Measurements from ENCODE around the gene DARS1.
"Not testable (repeated sequence)": the region's sequence is repeated elsewhere in the genome, so short reads cannot be mapped to it uniquely, and the experiment has no call there.

The DARS1 gene

DNA sequence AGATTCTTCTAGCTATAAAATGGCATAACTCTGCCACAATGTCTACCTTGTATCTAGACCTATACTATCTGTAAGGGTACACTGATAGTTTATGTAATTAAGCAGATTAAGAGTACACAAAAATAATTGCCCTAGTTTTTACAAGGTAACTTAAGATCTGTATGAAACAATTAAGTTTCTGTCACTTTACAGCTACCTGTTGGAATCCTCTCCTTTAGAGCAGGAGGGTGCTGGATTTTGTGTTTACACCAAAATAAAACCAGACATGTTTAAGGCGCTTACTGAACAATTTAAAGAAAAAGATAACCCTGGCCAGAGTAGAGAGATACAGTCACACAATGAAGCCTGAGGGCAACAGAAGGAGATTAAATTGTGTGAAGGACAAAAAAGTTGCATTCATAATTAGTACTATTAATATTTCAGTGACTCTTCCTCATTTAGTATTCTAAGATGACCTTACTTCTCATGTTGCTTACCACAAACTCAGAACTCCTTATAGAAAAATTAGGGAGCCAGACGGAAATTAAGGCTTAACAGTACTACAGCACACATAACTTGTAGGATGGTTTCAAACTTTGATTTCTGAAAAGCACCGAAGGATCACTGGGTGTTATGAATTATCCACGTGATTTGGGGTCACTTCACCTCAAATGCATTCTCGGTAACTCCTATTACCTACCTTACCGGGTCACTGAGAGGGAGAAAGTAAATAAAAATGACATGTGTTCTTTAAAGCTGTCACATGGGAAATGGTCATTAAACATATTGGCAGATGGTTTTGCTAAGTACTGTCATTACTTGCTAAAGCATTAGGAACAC, 1.0 kb downstream of the DARS1 start:
- DNase-seq (ENCODE audit: low read depth), result no peak

DNA sequence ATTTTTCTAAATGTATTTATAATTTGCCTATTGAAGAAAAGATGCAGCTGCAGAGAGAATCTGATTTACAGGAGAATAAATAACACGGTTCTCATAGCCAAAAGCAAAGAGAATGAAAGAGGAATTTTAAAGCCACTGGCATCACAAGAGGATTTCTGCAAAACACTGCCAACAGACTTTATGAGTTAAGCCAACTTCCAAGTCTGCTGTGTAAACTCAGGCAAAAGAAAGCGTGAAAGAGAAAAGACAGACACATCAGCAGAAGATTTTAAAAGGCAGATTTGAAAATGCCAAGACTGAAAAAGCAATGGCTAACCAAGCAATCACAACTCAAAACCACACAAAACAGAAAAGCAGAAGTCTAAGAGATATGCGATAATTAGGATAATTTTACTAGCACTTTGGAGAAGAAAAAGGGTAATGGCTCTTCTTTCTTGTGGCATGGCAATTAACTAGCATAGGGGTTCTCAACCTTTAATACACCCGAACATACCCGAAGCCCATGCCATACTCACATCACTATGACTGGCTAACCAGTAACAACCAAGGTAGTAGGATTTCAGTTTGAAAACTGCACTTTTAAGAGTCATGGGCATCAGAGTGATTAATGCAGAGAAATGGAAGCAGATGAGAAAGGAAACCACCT, 4.9 kb downstream of the DARS1 start:
- DNase-seq (ENCODE audit: low read depth), result no peak

DNA sequence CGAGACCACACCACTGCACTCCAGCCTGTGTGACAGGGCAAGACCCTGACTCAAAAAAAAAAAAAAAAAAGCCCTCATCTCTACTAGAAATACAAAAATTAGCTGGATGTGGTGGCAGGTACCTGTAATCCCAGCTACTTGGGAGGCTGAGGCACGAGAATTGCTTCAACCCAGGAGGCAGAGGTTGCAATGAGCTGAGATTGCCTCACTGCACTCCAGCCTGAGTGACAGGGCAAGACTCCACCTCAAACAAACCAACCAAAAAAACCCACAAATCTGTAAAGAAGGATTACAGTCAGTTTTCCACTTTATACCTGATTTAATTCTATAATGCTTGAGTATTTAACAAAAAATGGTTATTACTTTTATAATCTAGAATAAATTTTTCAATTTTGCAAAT, 9.7 kb downstream of the DARS1 start:
- DNase-seq (ENCODE audit: low read depth), result no peak

DNA sequence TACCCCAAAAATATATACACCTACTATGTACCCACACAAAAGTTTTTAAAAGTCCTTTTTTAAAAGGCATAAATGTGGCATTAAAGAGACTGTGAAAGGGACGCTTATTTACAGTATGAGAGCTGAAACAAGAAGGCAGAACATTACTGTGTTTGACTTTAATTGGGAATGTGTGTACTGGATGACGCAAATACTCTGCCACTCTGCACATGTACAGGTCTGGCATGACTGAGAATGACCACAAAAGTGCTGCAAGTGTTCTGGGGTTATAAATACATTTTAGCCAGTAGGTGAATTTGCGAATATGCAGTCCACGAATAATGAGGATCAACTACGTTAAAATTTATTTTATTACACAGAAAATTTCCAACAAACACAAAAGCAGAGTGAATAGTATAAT, 11.4 kb downstream of the DARS1 start:
- DNase-seq (ENCODE audit: low read depth), result no peak

DNA sequence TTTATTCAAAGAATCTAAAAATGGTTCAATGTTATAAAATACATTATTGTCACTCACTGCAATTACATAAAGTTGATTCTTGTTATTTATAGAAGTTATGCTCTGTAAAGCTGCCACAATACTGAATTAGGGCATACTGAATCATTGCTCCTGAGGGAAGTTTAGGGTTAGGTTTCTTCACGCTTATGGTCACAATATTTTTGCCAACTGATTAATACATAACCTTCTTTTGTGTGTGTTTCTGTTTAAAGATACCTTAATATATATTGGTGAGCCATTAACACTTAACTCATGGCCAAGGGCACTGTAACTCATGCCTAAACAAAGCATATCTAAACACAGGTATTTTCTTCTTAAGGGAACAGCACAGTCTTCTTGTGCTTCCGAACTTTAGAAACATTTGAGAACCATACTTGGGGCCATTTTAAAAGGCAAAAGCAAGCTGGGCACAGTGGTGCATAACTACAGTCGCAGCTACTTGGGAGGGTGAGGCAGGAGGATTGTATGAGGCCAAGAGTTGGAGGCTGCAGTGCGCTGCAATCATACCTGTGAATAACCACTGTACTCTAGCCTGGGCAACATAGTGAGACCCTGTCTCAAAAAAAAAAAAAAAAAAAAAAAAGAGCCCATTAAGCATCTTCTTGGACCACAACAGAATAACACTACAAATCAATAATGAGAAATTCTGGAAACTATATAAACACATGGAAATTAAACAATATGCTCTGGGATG, 15.6 kb downstream of the DARS1 start:
- no peak for DNase-seq (ENCODE audit: low read depth)

DNA sequence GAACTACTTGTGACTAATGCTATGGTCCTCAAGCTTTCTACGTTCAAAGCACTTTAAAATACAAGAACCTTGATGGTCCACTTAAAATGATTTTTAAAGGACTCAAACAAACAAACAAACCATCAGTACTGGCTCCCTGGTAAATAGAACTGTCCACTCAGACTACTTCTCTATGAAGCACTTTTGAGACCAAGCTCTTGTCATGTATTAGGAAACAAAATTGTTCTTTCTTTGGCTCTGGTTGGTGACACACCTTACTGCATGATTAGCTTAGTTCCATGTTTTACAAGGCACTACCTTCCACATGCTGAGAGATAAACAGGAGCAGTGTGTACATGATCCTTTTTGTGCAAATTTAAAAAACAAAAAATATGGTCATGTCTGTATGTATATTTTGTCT, 19.7 kb downstream of the DARS1 start:
- DNase-seq (ENCODE audit: low read depth), result no peak

DNA sequence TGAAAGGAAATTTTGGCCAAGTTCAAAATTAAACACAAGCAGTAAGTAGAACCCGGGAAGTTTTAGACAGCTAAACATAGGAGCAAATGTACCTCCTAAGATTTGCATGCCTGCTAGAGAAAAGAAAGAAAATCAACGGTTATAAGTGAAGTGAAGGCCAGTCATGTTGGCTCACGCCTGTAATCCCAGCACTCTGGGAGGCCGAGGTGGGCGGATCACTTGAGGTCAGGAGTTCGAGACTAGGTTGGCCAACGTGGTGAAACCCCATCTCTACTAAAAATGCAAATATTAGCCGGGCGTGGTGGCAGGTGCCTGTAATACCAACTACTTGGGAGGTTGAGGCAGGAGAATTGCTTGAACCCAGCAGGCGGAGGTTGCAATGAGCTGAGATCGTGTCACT, 21.0 kb downstream of the DARS1 start:
- not testable (repeated sequence) for DNase-seq (ENCODE audit: low read depth)

DNA sequence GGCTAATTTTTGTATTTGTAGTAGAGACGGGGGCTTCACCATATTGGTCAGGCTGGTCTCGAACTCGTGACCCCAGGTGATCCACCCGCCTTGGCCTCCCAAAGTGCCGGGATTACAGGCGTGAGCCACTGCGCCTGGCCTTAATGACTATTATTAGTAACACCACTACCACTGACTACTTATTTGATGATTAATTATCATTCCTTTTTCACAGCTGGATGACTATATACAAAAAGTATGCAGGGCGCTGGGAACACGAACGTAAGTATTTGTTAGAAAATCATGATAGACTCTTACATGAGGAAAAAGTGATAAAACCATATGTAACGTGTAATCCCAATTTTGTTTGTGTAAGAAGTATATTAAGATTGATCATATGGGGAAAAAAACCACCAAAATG, 21.6 kb downstream of the DARS1 start:
- no peak for DNase-seq (ENCODE audit: low read depth)

DNA sequence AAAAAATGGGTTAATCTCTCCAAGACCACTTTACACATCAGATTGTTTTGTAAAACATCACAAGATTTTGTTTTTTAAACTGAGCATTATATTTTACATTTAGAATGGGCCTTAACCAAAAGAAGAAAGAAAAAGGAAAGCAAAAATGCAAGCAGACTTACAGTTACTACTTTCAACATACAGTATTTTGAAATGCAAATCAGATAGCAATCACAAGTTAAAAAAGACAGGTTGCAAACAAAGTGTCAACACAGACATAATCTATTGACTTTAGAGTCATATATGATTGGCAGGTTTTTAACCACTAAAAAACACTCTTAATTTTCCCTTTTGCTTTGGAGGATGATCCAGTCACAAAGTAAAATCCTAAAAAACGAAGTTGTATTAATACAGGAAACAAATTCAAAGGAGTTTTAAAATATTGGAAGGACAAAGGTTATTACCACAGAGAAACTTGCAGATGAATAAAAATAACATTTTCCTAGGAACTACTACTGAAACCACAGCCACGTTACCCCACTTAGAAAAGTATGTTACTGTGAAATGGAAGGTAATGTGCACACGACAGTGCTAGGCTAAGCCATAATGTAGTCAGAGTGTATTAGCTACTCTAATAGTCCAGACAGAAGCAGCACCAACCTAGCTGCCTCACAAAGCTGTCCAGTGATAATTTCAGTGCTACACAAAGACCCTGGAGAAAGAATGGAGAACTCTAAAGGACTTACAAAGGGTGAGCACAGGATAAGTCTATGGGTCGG, 22.9 kb downstream of the DARS1 start:
- DNase-seq (ENCODE audit: low read depth), result no peak

DNA sequence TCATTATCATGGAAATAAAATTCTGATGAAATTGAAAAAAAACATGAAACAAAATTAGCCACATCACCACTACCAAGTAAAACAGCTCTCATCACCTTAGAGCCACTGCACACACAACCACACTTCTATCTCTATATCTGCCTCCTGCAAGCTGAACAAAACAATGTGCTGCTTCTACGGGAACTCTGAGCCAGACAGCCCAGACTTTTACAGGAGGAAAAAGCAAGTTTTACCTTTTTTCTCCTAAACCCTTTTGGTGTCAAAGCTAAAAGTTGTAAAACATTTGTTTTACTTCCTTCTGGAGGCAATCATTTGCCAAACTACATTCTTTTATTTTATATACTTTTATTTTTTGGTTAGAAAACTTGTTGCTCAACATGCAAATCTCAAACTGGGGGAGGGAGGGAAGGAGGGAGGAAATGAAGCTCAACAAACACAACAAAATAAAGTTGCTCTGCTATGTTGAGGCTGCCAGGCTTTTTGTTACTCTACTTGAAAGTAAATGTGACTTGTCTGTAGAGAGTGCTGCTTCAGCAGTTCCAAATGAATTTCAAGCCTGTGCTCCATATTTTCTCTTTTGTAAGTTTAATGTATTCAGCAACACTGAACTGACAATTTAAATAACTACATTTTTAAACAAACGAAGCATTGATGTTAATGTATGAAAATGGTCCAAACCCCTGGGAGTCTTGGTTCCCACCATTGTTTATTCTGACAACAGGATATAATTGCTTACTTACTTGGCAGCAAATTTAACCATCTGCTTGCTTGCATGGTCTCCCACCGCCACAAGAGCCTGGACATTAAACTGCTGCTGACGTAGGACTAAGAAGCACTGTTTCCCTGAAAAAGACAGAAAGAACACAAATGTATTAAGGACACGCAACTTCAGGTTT, 24.5 kb downstream of the DARS1 start:
- no peak for DNase-seq (ENCODE audit: low read depth)

DNA sequence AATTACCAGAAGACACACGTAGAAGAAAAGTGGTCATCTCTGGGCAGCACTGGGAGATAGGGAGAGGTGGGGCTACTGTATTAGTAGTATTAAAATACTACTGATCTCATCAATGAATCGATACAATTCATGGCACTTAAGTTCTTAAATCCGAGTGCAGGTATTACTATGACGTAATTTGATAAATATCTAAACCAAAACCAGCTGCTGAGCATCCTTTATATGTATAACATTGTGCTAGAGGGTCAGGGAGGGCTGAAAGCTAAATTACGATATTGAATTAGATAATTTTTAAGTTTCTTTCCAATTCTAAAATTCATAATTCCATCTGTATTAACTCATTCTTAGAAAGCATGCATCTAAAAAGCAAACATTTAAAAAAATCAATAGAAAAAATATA, 25.3 kb downstream of the DARS1 start:
- no peak for DNase-seq (ENCODE audit: low read depth)

DNA sequence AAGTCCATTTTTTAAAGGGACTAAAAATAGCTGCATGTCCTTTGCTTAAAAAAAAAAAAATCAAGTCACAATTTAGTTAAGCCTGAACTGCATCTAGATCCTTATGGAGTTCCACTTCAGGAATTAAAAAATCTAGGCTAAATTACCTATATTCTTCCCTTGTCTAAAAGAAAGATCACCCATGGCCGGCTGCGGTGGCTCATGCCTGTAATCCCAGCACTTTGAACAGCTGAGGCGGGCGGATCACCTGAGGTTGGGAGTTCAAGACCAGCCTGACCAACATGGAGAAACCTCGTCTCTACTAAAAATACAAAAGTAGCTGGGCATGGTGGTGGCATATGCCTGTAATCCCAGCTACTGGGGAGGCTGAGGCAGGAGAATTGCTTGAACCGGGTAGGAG, 26.5 kb downstream of the DARS1 start:
- not testable (repeated sequence) for DNase-seq (ENCODE audit: low read depth)

DNA sequence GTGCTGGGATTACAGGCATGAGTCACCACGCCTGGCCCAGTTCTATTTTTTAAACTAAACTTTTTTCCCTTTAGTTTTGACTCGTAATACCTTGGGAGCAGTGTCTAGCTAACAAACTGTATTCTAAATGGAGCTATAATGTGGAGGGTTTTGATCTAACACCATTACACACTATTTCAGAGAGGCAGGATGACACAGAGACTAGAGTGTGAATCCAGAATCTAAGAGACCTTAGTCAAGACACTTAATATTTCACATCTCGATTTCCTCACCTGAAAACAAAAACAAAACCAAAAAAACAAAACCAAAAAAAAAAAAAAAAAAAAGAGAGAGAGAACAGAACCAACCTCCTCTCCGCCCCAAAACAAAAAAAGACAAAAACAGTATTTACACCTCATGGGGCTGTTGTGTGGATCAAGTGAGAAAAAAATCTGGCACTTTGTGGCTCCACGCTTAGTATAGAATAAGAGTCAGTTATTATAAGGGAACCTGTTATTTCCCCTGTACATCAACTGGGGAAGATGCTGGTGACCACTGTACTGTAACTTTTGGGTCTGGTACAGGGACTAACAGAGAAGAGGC, 31.3 kb downstream of the DARS1 start:
- DNase-seq (ENCODE audit: low read depth), result no peak

DNA sequence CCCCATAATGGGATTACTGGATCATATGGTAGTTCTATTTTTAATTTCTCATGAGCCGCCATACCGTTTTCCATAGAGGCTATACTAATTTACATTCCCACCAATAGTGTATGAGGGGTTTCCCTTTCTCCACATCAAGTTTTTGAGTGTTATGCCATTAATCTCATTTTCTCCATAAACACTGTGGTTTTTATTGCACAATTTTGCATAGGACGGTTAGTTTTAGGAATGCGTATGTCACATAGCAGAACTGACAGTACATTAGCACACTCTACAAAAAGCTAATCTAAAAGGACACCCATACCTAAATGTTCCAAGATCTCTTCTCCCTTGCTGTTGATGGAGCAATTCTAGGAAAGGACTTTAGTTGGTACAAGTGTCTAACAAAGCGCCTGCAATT, 32.5 kb downstream of the DARS1 start:
- no peak for DNase-seq (ENCODE audit: low read depth)

DNA sequence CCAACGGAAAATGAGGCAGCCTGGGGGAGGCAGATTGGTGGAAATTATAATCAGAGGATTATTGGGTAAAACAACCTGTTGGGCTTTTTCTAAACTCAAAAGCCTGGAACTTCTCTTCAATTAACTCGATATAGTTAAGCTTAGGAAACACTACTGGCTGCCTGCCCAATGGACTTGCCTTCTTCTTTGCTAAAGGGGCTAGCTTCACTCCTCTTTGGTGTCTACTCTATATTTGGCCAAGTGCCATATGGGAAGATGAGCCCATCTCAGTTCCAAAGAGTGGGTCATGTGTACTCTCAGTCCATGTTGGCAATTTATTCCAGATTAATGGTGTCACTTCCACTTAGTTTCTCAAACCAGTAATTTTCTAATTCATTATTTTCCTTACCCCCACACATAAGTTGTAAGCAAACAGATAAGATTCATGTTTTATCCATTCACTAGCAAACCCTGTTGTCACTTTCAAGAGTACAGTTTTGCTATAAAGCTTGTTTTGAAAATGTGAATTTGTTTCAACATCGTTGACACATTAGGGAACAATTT, 34.3 kb downstream of the DARS1 start:
- DNase-seq (ENCODE audit: low read depth), result no peak

DNA sequence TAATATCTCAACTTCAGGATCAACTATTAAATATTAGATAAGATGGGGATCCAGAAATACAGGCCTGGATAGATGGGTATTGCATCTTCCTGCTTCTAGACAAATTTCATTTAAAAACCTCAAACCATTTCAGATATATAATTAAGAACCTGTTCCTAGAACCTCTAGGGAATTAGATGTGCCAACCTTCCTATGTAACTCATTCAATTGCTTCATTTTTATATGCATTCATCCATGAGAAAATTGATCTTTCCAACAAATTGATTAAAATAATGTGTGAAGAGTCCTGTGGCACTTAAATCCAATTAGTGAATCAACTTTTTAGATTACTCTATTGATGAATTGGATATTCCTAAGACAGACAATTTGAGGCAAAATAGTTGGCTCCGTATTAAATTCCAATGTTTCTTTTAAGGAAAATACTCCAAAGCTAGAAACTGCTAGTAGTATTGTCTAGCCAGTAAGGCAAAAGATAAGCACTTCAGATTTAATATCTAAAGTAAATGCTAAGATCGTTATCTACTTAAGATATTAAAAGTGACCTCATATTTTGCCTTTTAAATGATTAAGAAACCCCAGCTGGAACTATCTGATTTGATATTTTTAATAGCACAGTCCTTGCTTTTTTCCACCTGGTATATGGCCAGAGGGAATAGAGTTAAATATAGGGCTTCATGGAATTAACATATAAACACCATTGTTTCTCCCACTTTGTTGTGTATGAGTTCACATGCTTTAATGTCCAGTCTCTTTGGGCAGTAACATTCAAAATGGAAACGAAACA, 35.8 kb downstream of the DARS1 start:
- DNase-seq (ENCODE audit: low read depth), result no peak

DNA sequence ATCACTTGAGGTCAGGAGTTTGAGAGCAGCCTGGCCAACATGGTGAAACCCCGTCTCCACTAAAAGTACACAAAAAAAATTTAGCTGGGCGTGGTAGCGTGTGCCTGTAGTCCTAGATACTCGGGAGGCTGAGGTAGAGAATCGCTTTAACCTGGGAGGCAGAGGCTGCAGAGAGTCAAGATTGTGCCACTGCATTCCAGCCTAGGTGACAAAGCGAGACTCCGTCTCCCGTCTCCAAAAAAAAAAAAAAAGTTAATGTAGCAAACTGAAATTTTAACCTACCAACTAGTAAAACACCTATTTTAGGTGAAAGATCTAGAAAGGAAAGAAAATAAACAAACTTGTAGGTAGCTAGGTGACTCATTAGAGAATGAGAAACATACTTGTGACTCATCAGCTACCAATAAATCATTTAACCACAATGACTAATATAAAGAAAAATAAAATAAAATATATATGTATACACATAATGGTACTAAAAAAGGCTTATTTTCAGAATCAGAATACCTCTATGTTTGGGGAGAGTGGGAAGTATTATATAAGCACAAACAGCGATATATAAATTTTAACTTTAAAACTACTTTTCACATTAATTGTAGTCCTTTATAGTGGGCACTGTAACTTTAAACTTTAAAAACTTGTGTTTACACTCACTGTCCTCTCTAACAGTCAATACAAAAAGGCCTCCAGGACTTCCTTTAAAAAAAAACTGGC, 36.6 kb downstream of the DARS1 start:
- no peak for DNase-seq (ENCODE audit: low read depth)

DNA sequence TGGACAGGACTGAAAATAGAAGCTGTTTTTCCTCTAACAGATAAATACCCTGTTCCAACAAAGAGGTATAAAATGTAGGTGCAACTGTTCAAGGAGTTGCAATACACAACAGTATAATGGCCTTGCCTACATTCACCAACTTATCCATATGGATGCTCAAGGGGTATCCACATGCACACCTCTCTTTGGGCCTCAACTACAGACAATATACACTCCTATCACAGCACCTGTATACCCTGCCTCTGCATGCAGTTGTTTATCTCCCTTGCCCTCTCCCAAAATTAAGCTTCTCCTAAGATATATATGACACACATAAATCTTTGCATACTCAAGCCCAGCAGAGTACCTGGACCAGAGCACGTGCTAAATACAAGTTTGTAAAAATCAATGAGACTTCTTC, 37.3 kb downstream of the DARS1 start:
- DNase-seq (ENCODE audit: low read depth), result no peak

DNA sequence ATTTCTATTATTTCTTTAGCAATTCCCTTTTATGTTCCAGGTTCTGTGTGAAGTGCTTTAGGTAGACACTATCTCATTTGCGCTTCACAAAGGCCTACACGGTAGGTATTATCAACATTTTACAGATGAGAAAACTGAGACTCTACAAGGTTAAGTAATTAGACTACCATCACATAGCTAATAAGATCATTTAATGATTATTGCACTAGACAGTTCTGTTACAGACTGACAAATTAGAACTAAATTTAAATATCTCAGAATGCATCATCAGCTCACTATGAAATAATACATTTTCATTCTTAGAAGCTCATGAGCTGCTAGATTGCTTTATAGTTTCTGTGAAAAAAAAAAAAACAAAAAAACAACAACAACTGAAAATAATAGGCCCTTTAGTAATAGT, 37.9 kb downstream of the DARS1 start:
- DNase-seq (ENCODE audit: low read depth), result no peak

Data from activated T-cell treated with anti-CD3 and anti-CD28 coated beads for 24 hours (primary cell).